Mammary epithelial cell (primary cell): ENCODE data around the gene GPC5.

Experiments used
- EZH2 ChIP-seq: IDR thresholded peaks from 2 replicates; pipeline ENCODE4 v1.6.1; 2012; ENCODE audit warnings: low read length, inconsistent platforms, borderline replicate concordance
- TF ChIP-seq, protein P1 (sequence below), 2 donors: IDR thresholded peaks in 1 of 2; conservative IDR thresholded peaks in 1 of 2; 2 replicates each; pipeline ENCODE4 v1.5.1; 2011 to 2012; ENCODE audit warnings: inconsistent platforms in 2 of 2, low read length in 2 of 2, mild to moderate bottlenecking in 2 of 2, control low read depth in 1 of 2, low read depth in 1 of 2; ENCODE audit not compliant: insufficient read depth in 1 of 2; ENCODE audit errors: extremely low read depth in 1 of 2

DNA sequence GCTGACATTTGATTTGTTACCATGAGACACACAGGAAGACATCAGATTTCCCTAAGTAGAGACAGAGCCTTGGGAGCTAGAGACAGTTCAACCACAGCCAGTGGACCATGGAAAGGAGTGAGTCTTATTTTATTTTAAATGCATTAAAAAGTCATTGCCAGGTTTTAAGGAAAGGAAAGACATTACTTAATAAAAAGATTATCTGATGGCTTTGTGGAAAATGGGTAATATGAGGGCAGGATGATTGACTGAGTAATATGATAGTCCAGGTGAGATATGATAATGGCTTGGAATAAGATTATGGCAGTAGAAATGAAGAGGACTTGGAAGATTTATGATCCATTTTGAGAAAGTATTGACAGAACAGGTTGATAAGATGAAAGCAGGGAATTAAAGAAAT, 580.1 kb downstream of the GPC5 start:
- TF ChIP-seq, protein P1, sequence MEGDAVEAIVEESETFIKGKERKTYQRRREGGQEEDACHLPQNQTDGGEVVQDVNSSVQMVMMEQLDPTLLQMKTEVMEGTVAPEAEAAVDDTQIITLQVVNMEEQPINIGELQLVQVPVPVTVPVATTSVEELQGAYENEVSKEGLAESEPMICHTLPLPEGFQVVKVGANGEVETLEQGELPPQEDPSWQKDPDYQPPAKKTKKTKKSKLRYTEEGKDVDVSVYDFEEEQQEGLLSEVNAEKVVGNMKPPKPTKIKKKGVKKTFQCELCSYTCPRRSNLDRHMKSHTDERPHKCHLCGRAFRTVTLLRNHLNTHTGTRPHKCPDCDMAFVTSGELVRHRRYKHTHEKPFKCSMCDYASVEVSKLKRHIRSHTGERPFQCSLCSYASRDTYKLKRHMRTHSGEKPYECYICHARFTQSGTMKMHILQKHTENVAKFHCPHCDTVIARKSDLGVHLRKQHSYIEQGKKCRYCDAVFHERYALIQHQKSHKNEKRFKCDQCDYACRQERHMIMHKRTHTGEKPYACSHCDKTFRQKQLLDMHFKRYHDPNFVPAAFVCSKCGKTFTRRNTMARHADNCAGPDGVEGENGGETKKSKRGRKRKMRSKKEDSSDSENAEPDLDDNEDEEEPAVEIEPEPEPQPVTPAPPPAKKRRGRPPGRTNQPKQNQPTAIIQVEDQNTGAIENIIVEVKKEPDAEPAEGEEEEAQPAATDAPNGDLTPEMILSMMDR (conservative IDR thresholded peaks at IDR 0.05 in 1 of 2, IDR thresholded peaks at IDR 0.05 in 1 of 2; ENCODE audit: extremely low read depth in 1 of 2, insufficient read depth in 1 of 2, low read depth in 1 of 2, low read length in 2 of 2), result no peak
- TF ChIP-seq EZH2, result no peak
